NB4 (cell line): ENCODE results near the gene ROBO2.

ENCODE experiments used
- DNase-seq: peaks from one replicate; pipeline ENCODE4 v3.0.0; 2010; ENCODE audit warnings: low read depth
- H3K4me3 ChIP-seq: one replicate; pipeline ENCODE4 v1.5.1; 2011; ENCODE audit warnings: mild to moderate bottlenecking, low read depth, low read length, moderate library complexity
- CTCF ChIP-seq: IDR thresholded peaks from one replicate; pipeline ENCODE4 v1.5.1; 2012; ENCODE audit warnings: low read depth, low read length
- MAX ChIP-seq: IDR thresholded peaks from 2 replicates; pipeline ENCODE4 v1.6.1; 2011; ENCODE audit warnings: low read depth, low read length
- MYC ChIP-seq: IDR thresholded peaks from 2 replicates; pipeline ENCODE4 v1.6.1; 2011; ENCODE audit warnings: low read depth, low read length
- POLR2A ChIP-seq: IDR thresholded peaks from 2 replicates; pipeline ENCODE4 v1.6.1; 2011; ENCODE audit warnings: mild to moderate bottlenecking; ENCODE audit not compliant: insufficient read length; ENCODE audit errors: extremely low read depth

Gene ROBO2

DNA sequence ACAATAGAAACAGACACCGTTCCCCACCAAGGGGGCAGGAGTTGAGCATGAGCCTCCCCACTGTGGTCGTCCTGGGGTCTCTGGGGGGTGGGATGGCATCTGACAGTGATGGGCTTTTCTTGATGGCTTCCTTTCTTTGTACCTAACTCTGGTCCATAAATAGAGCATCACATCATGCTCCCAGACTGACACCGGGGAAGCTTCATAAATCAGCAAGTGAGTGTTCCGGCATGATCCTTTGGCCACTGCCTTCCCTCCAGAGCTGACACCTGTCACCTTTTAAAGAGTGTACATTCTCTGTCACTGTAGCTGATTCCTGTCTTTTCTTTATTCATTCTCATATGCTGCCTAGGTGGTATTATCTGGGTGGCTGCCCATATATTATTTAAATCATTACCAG is 129.9 kb downstream of the ROBO2 start:
- no peak overlapping the region for H3K4me3 ChIP-seq
- no peak for TF ChIP-seq MAX
- TF ChIP-seq POLR2A: no peak
- TF ChIP-seq MYC: no peak
- TF ChIP-seq CTCF: no peak
- DNase-seq: no peak

DNA sequence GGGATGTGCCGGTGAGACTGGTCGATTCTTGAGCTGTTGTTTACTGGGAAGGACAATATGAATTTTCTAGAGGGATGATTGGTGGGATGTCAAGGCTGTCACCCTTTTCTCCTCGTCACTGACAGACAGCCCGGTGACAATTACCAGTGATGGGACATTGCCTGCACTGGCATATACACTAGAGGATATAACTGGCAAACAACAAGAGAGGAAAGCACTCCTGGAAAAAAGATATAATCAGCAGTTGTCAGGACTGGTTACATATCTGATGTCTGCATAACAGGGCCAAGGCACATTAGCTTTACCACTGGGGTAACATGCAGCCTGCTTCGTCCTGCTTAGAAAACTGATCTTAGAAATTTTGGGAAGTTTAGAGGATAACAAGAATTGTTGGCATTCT is 131.1 kb downstream of the ROBO2 start:
- TF ChIP-seq MYC (no peak), CTCF (no peak), POLR2A (no peak), MAX (no peak)
- DNase-seq: no peak

DNA sequence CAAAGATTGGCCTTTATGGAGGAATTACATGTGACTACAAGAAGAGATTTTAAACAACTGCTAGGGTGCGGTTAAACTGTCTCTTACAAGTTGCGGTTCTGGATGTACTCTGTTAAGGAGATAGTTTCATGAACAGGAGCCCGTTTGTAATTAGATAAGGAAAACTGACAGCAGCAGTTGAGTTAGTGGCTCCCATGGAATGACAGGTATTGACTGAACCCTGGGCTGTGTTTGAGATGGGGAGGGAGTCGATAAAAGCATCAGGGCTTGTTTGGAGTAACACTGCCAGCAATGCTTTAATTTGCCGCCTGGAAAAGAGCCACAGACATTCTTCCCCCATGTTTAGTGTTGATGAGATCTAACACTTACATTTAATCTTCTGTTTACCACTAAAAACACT is 139.9 kb downstream of the ROBO2 start:
- DNase-seq: no peak
- TF ChIP-seq MAX: no peak
- no peak for TF ChIP-seq POLR2A
- no peak for TF ChIP-seq CTCF
- no peak for TF ChIP-seq MYC
- no peak overlapping the region for H3K4me3 ChIP-seq

More for the DNA sequence above, 131.1 kb downstream of the ROBO2 start:
- H3K4me3 ChIP-seq: no peak overlapping the region

GRCh38 chr3:77182341-77182740 is 142.4 kb downstream of the ROBO2 start:
- no peak for DNase-seq
- TF ChIP-seq POLR2A (no peak), MAX (no peak), MYC (no peak), CTCF (no peak)
- no peak overlapping the region for H3K4me3 ChIP-seq

DNA sequence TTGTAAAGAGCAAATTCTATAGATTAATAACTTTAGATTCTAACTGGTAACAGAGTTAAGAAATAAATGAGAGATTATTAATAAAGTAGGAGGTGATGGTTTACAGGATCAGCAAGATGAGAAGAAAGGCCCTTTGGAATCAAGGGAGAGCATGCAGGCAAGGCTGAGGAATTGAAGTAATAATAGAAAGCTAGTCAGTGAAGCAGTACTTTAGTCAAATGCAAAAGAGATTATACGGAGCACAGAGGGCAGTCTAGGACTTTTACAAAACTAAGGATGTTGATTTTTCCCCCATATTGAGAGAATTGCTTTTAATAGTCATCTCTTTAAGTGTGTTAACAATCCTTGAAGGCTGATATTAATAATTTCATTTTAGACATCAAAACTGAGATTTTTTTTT is 146.4 kb downstream of the ROBO2 start:
- H3K4me3 ChIP-seq: no peak overlapping the region
- no peak for TF ChIP-seq CTCF
- DNase-seq: no peak

DNA sequence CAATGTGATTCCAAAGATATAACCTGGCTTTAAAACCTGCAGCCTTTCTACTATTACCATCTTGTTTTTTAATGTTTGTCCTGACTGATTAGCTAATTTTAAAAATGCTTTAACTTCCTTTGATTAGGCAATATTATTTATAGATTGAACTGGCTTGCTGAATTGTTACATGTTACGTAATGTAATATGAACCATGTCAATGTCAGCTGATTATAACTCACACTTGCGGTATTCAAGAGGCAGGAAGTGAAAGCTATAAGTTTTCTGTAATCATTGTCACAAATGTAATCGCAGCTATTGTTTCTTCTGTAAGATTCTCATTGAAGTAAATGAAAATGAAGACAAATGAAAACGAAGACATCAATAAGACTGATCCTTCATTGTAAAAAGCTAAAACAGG is 146.8 kb downstream of the ROBO2 start:
- TF ChIP-seq CTCF (no peak), POLR2A (no peak), MYC (no peak), MAX (no peak)
- no peak for DNase-seq
- no peak overlapping the region for H3K4me3 ChIP-seq
